IgD-negative memory B cell (primary cell): ENCODE measurements around the gene PDE9A. TPM values are rescaled to one million over a fixed set of nuclear protein-coding genes. Genes with fewer than 3 reads are reported as not detected.

Experiments
- H3K27ac Mint-ChIP-seq, 3 donors: one replicate each; pipeline ENCODE4 v1.8.0; 2020 to 2022; ENCODE audit warnings: mild to moderate bottlenecking in 3 of 3, mixed read lengths in 3 of 3, moderate library complexity in 1 of 3
- H3K27me3 Mint-ChIP-seq: one replicate; pipeline ENCODE4 v1.8.0; 2021; ENCODE audit warnings: mixed read lengths
- H3K36me3 Mint-ChIP-seq: one replicate; pipeline ENCODE4 v1.8.0; 2020; ENCODE audit warnings: mild to moderate bottlenecking, mixed read lengths
- H3K4me1 Mint-ChIP-seq, 3 donors: one replicate each; pipeline ENCODE4 v1.8.0; 2020 to 2022; ENCODE audit warnings: mixed read lengths in 3 of 3, mild to moderate bottlenecking in 1 of 3
- H3K4me3 Mint-ChIP-seq, 4 donors: one replicate each; pipeline ENCODE4 v1.8.0; 2020 to 2022; ENCODE audit warnings: mild to moderate bottlenecking in 4 of 4, mixed read lengths in 4 of 4, moderate library complexity in 3 of 4
- H3K9me3 Mint-ChIP-seq, 3 donors: one replicate each; pipeline ENCODE4 v1.8.0; 2020 to 2021; ENCODE audit warnings: mixed read lengths in 3 of 3, mild to moderate bottlenecking in 1 of 3
- polyA plus RNA-seq: library from polyadenylated mRNA; unstranded; fragments of 300-500 nt; fragmentation: Illumina TruSeq; gene quantifications from one replicate; pipeline ENCODE4 v1.2.3, GENCODE V29; 2021

PDE9A gene
- polyA plus RNA-seq, 1 donor from 2014 or later: not detected

DNA sequence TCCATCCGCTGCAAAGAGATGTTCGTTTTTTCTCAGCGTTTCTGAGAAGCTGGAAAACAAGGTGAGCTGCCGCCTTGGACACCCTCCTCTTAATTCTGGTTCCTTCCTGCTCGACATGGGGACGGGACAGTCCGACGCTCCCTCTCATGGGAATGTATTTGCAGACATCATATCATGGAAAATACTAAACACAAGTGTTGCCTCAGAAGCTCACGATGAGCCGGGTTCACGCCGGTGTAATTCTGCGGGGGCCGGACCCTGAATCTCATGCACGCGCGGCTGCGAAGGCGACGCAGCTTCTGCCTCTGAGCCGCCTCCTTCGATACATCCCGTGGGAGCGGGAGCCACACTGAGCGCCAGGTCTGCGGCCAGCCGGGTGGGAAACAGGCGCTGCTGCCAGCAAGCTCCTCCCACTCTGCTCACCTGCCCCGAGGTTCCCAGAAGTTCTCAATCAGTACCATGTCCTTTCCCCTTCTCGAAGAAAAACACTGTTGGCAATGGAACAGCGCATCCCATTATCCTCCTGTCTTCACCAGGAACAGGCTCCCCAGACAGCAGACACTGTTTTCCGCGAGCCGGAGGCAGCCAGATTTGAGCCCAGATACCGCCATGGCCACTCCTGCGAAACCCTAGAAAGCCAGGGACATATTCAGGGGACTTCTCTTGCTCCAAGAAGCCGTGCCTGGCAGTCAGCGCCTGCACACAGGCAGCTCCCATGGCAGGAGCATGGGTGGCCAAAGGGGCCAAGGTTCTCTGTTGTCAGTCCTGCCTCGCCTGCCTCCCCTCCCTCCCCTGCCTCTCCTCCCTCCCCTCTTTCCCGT, 127.9 kb downstream of the PDE9A start:
- Mint-ChIP-seq H3K4me3 (peak overlapping the region in 3 of 4 donors; percentile 34 to 65 (median 58)), H3K9me3 (no peaks in the 10 kb centered on the region), H3K27ac (peak overlapping the region in 1 of 3 donors; percentile 68), H3K4me1 (peaks cover 19 to 34% (median 28%) of the 10 kb centered on the region in 3 donors), H3K27me3 (peaks cover 44% of the 10 kb centered on the region), H3K36me3 (no peaks in the 10 kb centered on the region)

DNA sequence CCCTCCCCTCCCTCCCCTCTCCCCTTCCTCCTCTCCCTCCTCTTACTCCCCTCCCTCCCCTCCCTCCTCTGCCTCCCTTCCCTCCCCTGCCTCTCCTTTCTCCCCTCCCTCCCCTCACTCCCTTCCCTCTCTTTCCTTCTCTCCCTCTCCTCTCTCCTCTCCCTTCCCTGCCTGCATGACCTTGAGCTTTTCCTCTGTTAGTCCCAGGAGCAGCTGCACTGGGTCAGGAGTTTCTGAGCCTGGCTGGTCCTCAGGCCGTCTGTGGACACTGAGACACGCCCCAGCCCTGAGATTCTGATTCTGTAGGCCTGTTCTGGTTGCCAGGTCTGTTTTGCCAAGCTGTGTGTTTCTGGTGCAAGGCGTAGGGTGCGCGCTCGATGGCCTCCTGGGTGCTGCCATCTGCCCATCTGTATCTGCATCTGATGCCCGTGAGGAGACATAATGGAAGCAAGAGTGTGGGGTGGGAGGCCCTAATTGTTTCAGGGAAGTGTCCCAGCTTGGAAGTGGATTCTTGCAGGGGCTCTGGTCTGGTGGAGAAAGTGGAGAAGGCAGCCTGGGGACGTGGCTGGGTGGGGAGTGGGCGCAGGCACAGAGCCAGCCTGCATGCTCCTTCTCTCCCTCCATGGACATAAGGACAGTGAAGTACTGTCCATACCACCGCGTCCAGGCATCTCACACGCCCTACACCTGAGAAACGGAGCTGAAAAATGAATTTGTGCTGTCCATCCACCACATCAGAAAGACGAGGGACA, 128.7 kb downstream of the PDE9A start:
- peaks cover 19 to 31% (median 24%) of the 10 kb centered on the region in 3 donors for H3K4me1 Mint-ChIP-seq
- H3K27me3 Mint-ChIP-seq: peaks cover 42% of the 10 kb centered on the region
- H3K9me3 Mint-ChIP-seq: no peaks in the 10 kb centered on the region
- H3K36me3 Mint-ChIP-seq: no peaks in the 10 kb centered on the region
- peak overlapping the region in 2 of 3 donors; percentile 32 to 53 for H3K27ac Mint-ChIP-seq
- peak overlapping the region in 2 of 4 donors; percentile 39 to 77 for H3K4me3 Mint-ChIP-seq

DNA sequence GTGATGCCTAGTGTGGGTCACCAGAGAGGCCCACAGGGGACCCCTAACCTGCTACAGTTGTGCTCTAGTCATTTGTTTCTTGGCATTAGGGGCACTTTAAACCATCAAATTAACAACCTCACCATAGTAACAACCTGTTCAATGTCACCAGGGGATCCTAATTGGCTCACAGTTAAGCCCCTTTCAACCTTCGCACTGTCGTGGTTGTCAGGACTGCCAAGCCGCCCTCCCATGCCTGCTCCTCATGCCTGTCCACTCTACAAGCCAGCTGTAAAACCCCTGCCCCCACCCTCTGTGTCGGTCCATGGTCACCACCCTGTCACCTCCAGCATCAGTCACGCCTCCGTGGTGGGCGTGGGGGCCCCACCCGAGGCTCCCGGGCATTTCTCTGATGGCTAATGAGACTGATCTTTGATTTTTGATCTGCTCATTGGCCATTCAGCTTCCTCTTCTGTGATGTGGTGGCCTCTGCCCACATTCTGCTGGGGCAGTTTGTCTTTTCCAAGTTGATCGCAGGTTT, 129.4 kb downstream of the PDE9A start:
- H3K4me1 Mint-ChIP-seq: peaks cover 17 to 27% (median 19%) of the 10 kb centered on the region in 3 donors
- H3K36me3 Mint-ChIP-seq: no peaks in the 10 kb centered on the region
- H3K27ac Mint-ChIP-seq: peak overlapping the region in 2 of 3 donors; percentile 32 to 53
- no peaks in the 10 kb centered on the region for H3K9me3 Mint-ChIP-seq
- H3K27me3 Mint-ChIP-seq: peaks cover 37% of the 10 kb centered on the region
- peak overlapping the region in 3 of 4 donors; percentile 39 to 77 (median 66) for H3K4me3 Mint-ChIP-seq

DNA sequence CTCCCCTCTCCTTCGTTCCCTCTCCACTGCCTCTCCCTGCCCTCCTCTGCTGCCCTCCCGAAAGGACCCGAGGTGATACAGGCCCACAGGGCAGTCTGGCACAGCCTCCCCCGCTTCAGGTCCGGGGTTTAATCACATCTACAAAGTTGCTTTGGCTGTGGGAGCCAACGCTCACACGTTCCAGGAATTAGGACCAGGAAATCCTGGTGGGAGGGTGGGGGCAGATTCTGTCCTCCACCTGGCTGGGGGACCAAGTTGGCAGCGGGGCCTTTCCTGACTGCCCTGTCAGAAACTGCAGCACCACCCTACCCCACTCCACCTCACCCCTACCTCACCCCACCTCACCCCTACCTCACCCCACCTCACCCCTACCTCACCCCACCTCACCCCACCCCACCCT, 130.9 kb downstream of the PDE9A start:
- H3K4me3 Mint-ChIP-seq: peak overlapping the region; percentile 76 to 93 (median 83)
- peak overlapping the region; percentile 91 to 94 (median 93) for H3K27ac Mint-ChIP-seq
- peaks cover 14 to 23% (median 17%) of the 10 kb centered on the region in 3 donors for H3K4me1 Mint-ChIP-seq
- H3K36me3 Mint-ChIP-seq: no peaks in the 10 kb centered on the region
- H3K9me3 Mint-ChIP-seq: no peaks in the 10 kb centered on the region
- peaks cover 33% of the 10 kb centered on the region for H3K27me3 Mint-ChIP-seq

DNA sequence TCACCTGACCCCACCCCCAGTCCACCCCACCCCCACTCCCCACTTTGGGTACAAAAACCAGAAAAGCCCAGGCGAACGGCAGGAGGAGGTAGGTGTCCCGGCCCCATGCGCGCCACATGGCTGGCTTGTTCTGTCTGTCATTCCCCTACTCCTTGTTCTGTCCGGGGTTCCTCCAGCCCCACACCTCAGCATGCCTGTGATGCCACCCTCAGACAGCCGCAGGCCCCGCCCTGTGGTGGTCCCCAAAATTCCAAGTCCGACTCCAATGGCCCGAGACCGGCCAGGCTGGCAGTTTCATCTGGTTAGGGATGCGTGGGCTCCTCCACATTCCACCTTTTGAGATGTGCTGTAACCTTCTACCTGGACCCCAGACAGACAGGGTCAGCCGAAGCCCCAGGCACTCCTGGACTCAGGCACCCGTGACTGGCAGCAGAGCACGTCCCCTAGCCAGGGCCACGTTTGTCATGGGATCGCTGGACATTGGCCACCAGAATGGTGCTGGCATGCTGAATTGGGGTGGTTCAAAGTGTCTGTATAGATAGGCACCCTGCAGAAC, 131.6 kb downstream of the PDE9A start:
- Mint-ChIP-seq H3K27me3 (peaks cover 27% of the 10 kb centered on the region), H3K27ac (peak overlapping the region in 1 of 3 donors; percentile 58), H3K9me3 (no peaks in the 10 kb centered on the region), H3K4me1 (peaks cover 12 to 20% (median 14%) of the 10 kb centered on the region in 3 donors), H3K4me3 (peak overlapping the region in 3 of 4 donors; percentile 9 to 80 (median 78)), H3K36me3 (no peaks in the 10 kb centered on the region)

DNA sequence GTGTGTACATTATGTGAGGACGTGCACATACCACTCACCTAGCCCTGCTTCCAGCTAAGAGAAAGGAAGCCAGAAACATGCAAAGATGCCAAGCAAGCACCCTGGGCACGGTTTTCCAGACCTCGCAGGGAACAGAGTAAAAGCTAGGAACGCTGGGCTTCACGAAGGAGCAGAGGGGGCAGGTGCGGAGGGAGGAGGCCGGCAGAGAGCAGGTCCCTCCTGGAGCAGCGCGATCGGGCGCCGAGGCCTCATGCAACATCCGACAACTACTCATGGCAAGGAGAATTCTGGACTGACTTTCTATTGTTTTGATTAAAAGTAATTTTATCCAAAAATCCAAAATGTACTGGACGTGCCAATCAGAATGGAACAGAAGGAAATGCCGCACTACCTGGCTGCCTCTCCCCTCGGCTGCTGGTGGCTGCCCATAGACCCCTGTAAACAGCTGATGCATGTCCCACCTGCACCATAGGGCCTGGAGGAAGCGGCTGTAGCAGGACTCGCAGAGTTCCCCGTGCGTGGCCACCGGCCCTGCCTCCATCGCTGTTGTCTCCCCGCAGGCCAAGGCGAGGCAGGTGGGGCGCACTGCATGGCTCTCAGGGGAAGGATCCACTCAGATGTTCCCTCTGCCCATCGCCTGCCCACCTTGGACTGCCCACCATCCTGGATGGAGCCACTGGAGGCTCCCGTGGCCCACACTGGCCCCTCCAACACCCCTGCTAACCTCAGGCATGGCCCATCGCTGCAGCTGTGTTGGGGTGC, 132.4 kb downstream of the PDE9A start:
- H3K4me3 Mint-ChIP-seq: peak overlapping the region in 2 of 4 donors; percentile 9 to 80
- peak overlapping the region in 2 of 3 donors; percentile 39 to 58 for H3K27ac Mint-ChIP-seq
- peaks cover 20% of the 10 kb centered on the region for H3K27me3 Mint-ChIP-seq
- peaks cover 6 to 15% (median 9%) of the 10 kb centered on the region in 3 donors for H3K4me1 Mint-ChIP-seq
- H3K36me3 Mint-ChIP-seq: no peaks in the 10 kb centered on the region
- no peaks in the 10 kb centered on the region for H3K9me3 Mint-ChIP-seq

DNA sequence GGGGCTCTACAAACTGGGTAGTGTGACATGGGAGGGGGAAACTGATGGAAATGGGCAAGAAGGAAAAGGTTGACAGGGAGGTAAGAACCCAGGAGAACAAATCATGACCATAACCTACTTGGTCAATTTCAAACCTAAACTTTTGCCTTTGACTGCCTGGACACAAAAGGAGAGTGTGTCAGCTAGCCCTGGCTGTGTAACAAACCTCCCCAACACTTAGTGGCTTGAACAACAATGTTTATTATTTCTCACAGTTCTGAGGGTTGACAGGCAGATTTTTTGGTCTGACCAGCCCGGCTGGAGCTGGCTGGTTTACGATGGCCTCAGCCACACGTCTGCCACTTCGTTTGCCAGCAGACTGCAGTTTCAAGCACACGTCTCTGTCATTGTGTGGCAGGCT, 133.5 kb downstream of the PDE9A start:
- Mint-ChIP-seq H3K4me1 (peaks cover 5 to 7% (median 7%) of the 10 kb centered on the region in 3 donors), H3K36me3 (no peaks in the 10 kb centered on the region), H3K27ac (no peak overlapping the region), H3K27me3 (peaks cover 12% of the 10 kb centered on the region), H3K4me3 (peak overlapping the region in 1 of 4 donors; percentile 47), H3K9me3 (no peaks in the 10 kb centered on the region)

DNA sequence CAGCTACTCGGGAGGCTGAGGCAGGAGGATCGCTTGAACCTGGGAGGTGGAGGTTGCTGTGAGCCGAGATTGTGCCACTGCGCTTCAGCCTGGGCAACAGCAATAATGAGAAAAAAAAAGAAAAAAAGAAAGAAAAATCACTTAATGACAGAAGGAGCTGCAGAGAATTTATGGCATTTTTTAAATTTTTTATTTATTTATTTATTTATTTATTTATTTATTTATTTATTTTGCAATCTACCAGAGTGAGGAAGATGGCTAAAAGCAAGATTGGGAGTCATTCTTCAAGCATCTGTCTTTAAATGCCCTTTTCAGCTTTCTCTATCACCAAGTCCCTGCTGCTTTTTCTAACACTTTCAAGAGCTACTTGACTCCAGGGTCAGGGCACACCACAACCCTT, 134.2 kb downstream of the PDE9A start:
- H3K4me1 Mint-ChIP-seq: peaks cover 3 to 5% (median 5%) of the 10 kb centered on the region in 3 donors
- no peak overlapping the region for H3K27ac Mint-ChIP-seq
- H3K9me3 Mint-ChIP-seq: peaks cover 0 to 2% (median 0%) of the 10 kb centered on the region in 3 donors
- no peaks in the 10 kb centered on the region for H3K36me3 Mint-ChIP-seq
- no peak overlapping the region for H3K4me3 Mint-ChIP-seq
- H3K27me3 Mint-ChIP-seq: peaks cover 7% of the 10 kb centered on the region

DNA sequence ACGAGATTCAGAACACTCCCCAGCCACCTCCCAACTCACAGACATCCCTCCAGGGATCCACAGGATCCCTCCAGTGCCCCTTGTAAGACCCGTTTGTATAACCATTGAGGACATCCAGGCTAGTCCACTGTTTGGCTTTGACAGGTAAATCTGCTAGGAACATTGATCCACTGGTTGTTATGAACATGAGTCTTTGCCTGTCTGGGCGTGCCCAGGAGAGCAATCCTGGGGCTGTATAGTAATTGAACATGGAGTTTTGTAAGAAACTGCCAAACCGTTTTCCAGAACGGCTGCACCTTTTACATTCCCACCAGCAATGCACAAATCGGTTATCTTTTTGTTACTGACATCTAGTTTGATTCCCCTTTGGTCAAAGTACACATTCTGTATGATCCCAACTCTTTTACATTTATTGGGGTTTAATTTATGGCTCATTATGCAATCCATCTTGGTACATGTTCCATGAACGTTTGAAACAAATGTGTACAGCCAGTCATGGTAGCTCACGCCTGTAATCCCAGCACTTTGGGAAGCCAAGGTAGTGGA, 137.2 kb downstream of the PDE9A start:
- Mint-ChIP-seq H3K9me3 (peaks cover 0 to 2% (median 0%) of the 10 kb centered on the region in 3 donors), H3K27ac (no peak overlapping the region), H3K4me3 (no peak overlapping the region), H3K27me3 (peaks cover 7% of the 10 kb centered on the region), H3K4me1 (no peaks in the 10 kb centered on the region), H3K36me3 (no peaks in the 10 kb centered on the region)

DNA sequence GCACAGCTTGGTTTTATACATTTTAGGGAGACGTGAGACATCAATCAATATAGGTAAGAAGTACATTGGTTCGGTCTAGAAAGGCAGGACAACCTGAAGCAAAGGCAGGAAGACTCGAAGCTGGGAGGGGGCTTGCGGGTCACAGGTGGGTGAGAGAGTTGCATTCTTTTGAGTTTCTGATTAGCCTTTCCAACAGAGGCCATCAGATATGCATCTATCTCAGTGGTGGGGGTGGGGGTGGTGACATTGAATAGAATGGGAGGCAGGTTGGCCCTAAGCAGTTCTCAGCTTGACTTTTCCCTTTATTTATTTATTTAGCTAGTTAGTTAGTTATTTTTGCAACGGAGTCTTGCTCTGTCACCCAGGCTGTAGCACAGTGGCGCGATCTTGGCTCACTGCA, 140.4 kb downstream of the PDE9A start:
- H3K4me1 Mint-ChIP-seq: no peaks in the 10 kb centered on the region
- peaks cover 7% of the 10 kb centered on the region for H3K27me3 Mint-ChIP-seq
- H3K27ac Mint-ChIP-seq: peak overlapping the region in 1 of 3 donors; percentile 57
- H3K4me3 Mint-ChIP-seq: no peak overlapping the region
- no peaks in the 10 kb centered on the region for H3K36me3 Mint-ChIP-seq
- peaks cover 0 to 2% (median 0%) of the 10 kb centered on the region in 3 donors for H3K9me3 Mint-ChIP-seq

DNA sequence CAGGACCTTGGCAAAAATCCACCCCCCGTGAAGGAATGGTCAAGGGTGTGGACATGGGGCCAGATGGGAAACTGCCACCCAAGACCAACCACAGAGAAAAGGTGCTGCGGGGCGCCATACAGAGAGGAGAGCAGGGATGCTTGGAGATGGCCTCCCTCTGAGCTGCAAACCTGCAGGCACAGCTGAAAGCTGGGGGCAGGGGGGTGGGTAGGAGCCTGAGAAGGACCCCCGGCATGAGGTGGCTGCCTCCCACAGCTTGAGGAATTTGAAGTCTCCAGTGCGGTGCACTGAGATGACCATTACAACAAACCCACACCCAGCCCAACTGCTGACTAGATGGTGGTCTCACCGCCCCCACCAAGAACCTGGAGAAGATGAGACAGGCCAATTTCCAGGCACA, 141.1 kb downstream of the PDE9A start:
- Mint-ChIP-seq H3K4me3 (no peak overlapping the region), H3K4me1 (peaks cover 2 to 6% (median 4%) of the 10 kb centered on the region in 3 donors), H3K27me3 (peaks cover 7% of the 10 kb centered on the region), H3K9me3 (peaks cover 0 to 2% (median 0%) of the 10 kb centered on the region in 3 donors), H3K36me3 (no peaks in the 10 kb centered on the region), H3K27ac (peak overlapping the region in 1 of 3 donors; percentile 57)

DNA sequence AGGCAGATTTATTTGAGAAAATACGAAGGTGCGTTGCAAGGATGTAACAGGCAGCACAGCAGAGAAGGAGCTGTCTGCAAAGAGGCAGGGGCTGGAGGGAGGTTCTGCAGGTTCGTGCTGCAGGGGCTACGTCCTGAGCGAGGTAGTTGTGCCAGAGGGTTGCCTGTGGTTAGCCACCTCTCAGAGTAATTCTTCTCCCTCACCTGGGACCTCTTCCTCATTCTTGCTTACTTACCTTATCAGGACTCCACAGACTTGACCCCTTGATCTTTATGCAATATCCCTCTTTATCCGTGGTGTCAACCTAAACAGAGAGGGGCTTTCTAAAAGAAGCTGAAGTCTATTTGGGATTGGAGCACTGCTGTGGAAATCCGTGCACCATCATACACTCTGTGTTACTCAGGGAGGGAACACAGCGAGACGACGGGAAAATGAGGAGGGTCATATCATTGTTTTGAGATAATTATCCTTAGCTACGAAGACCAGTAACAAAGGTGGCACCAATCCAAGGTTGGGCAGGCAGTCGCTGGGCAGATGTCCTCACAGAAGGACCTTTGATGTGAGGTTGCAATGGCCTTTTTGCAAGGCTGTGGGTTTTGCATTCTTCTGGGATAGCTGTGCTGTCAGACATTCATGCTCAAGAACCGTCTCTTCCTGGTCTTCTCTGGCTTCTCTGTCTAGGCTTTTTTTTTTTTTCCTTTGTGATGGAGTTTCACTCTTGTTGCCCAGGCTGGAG, 143.1 kb downstream of the PDE9A start:
- Mint-ChIP-seq H3K27me3 (peaks cover 7% of the 10 kb centered on the region), H3K27ac (no peak overlapping the region), H3K4me1 (peaks cover 8 to 12% (median 11%) of the 10 kb centered on the region in 3 donors), H3K9me3 (peaks cover 0 to 2% (median 0%) of the 10 kb centered on the region in 3 donors), H3K4me3 (no peak overlapping the region), H3K36me3 (no peaks in the 10 kb centered on the region)

DNA sequence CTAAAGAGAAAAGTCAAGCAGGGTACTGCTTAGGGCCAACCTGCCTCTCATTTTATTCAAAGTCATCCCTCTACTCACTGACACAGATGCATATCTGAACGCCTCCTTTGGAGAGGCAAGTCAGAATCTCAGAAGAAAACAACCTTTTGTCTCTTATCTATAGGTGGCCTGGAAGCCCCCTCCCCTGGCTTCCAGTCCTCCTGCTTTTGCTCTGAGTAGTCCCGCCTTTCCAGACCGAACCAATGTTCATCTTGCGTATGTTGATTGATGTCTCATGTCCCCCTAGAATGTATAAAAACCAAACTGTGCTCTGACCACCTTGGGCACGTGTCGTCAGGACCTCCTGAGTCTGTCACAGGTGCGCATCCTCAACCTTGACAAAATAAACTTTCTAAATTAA, 144.1 kb downstream of the PDE9A start:
- Mint-ChIP-seq H3K27me3 (peaks cover 7% of the 10 kb centered on the region), H3K36me3 (no peaks in the 10 kb centered on the region), H3K4me3 (no peak overlapping the region), H3K27ac (no peak overlapping the region), H3K9me3 (no peaks in the 10 kb centered on the region), H3K4me1 (peaks cover 8 to 12% (median 11%) of the 10 kb centered on the region in 3 donors)
